Measurements from ENCODE around the gene COLEC12.

DNA sequence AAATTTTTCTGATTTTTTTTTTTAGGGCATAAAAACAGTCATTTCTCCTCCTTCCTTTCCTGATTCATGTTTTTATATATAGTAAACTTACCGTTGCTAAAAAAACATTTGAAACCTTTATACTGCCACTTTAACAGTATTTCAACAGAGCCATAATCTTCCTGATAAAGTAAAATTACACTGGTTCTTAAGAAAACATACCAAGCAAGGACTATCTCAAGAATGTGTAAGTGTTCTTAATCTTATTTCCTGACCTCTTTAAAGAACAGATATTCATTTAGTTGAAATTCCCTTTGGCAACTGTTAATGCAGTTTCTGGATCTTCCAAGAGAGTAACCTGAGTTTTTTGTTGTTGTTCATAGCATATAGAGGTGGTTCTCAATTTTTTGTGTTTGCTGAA, 26.6 kb upstream of the COLEC12 start:
- TF ChIP-seq, protein P1, sequence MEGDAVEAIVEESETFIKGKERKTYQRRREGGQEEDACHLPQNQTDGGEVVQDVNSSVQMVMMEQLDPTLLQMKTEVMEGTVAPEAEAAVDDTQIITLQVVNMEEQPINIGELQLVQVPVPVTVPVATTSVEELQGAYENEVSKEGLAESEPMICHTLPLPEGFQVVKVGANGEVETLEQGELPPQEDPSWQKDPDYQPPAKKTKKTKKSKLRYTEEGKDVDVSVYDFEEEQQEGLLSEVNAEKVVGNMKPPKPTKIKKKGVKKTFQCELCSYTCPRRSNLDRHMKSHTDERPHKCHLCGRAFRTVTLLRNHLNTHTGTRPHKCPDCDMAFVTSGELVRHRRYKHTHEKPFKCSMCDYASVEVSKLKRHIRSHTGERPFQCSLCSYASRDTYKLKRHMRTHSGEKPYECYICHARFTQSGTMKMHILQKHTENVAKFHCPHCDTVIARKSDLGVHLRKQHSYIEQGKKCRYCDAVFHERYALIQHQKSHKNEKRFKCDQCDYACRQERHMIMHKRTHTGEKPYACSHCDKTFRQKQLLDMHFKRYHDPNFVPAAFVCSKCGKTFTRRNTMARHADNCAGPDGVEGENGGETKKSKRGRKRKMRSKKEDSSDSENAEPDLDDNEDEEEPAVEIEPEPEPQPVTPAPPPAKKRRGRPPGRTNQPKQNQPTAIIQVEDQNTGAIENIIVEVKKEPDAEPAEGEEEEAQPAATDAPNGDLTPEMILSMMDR (IDR thresholded peaks at IDR 0.05) = no peak
- no peak for TF ChIP-seq POLR2A (IDR thresholded peaks at IDR 0.05)
